Astrocyte (in vitro differentiated cells and primary cell): ENCODE results near the gene PTPN13.

Experiments used
- CTCF ChIP-seq: IDR thresholded peaks from 2 replicates; pipeline ENCODE4 v1.5.1; 2011; ENCODE audit warnings: low read depth, mild to moderate bottlenecking, inconsistent platforms, low read length, moderate library complexity; ENCODE audit not compliant: insufficient read depth
- EZH2 ChIP-seq: IDR thresholded peaks from 2 replicates; pipeline ENCODE4 v1.6.1; 2012; ENCODE audit warnings: mild to moderate bottlenecking, low read length, inconsistent platforms; ENCODE audit not compliant: insufficient read depth

GRCh38 chr4:86661006-86661405, 66.9 kb downstream of the PTPN13 start:
- TF ChIP-seq CTCF (no peak), EZH2 (no peak)
